ENCODE results near the gene OPN1MW.
A peak's percentile ranks its signal among the peaks of the same experiment; 100 is the strongest.
"Not testable (repeated sequence)": the region's sequence is repeated elsewhere in the genome, so short reads cannot be mapped to it uniquely, and the experiment has no call there.

OPN1MW gene

DNA sequence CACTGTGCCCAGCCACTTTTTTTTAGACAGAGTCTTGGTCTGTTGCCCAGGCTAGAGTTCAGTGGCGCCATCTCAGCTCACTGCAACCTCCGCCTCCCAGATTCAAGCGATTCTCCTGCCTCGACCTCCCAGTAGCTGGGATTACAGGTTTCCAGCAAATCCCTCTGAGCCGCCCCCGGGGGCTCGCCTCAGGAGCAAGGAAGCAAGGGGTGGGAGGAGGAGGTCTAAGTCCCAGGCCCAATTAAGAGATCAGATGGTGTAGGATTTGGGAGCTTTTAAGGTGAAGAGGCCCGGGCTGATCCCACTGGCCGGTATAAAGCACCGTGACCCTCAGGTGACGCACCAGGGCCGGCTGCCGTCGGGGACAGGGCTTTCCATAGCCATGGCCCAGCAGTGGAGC, at the start of gene OPN1MW:
Gene OPN1MW, plus strand, starts transcription at position 301 of the 400 bp plus-strand sequence. Its CDS starts 82 bp downstream, at position 383.
- H3K4me3 ChIP-seq (ENCODE audit: low read depth, low read length); DNase-seq (ENCODE audit: low read depth): not testable (repeated sequence)

DNA sequence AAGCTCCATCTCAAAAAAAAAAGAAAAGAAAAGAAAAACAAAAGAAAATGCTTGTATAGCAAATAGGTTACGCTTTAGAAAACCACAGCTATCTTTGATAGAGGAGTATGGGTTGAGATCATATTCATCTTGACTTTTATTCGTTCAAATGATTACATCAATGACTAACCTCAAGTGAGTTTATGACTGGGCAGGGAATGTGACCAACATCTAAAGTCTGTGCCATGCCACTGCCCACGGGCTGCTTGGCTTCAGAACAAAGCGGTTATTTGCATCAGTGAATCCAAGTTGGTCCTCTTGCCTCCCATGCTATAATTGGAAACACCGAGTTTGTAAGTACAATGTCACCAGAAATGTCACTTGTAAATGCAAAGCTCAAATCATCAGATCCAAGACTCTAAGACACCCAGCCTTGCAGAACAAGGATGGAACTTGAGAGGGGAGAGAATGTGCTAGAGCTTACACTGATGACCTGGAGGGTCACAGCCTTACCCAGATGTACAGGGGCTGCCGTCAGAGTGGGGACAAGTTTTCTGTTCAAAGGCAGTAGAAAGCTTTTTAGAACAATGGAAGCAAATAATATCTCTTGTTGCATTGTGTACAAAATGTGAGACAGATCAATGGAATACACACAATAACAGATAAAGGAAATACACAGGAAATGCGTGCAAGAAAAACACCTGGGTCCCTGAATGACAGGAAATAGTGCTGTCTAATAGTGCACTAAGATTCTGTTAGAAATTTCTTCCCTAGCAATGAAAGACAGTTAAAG, 46.8 kb upstream of the OPN1MW start:
- TF ChIP-seq, protein P1, sequence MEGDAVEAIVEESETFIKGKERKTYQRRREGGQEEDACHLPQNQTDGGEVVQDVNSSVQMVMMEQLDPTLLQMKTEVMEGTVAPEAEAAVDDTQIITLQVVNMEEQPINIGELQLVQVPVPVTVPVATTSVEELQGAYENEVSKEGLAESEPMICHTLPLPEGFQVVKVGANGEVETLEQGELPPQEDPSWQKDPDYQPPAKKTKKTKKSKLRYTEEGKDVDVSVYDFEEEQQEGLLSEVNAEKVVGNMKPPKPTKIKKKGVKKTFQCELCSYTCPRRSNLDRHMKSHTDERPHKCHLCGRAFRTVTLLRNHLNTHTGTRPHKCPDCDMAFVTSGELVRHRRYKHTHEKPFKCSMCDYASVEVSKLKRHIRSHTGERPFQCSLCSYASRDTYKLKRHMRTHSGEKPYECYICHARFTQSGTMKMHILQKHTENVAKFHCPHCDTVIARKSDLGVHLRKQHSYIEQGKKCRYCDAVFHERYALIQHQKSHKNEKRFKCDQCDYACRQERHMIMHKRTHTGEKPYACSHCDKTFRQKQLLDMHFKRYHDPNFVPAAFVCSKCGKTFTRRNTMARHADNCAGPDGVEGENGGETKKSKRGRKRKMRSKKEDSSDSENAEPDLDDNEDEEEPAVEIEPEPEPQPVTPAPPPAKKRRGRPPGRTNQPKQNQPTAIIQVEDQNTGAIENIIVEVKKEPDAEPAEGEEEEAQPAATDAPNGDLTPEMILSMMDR (IDR thresholded peaks at IDR 0.05; ENCODE audit: low read depth, low read length, missing control alignments), result no peak
- DNase-seq (ENCODE audit: low read depth), result no peak
- H3K4me3 ChIP-seq (ENCODE audit: low read depth, low read length), result no peak overlapping the region

GRCh38 chrX:154136627-154137161, 45.7 kb upstream of the OPN1MW start:
- no peak overlapping the region for H3K4me3 ChIP-seq (ENCODE audit: low read depth, low read length)
- no peak for DNase-seq (ENCODE audit: low read depth)
- TF ChIP-seq, protein P1 (IDR thresholded peaks at IDR 0.05; ENCODE audit: low read depth, low read length, missing control alignments), result peak; percentile 73

DNA sequence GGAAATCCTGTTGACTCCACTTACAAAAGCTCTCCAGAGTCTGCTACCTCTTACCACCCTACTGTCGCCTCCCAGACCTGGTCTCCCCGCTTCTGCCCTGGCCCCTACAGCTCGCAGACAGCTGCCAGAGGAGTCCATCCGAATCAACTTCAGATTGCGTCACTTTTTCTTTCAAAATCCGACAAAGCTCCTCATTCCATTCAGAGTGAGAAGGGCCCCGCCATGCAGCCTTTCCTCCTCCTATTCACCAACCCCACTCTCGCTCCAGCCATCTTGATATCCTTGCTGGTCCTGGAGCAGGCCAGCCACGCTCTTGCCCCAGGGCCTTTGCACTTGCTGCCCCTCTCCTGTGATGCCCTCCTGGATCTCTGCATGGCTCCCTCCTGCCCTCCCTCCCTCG, 43.5 kb upstream of the OPN1MW start:
- H3K4me3 ChIP-seq (ENCODE audit: low read depth, low read length), result no peak overlapping the region
- TF ChIP-seq, protein P1 (IDR thresholded peaks at IDR 0.05; ENCODE audit: low read depth, low read length, missing control alignments), result no peak
- no peak for DNase-seq (ENCODE audit: low read depth)

- no peak for DNase-seq (ENCODE audit: low read depth)
- no peak overlapping the region for H3K4me3 ChIP-seq (ENCODE audit: low read depth, low read length)
- TF ChIP-seq, protein P1 (IDR thresholded peaks at IDR 0.05; ENCODE audit: low read depth, low read length, missing control alignments), result no peak
These were observed 42.2 kb upstream of the OPN1MW start for GRCh38 chrX:154140206-154140605.

- no peak for DNase-seq (ENCODE audit: low read depth)
- TF ChIP-seq, protein P1 (IDR thresholded peaks at IDR 0.05; ENCODE audit: low read depth, low read length, missing control alignments), result no peak
- no peak overlapping the region for H3K4me3 ChIP-seq (ENCODE audit: low read depth, low read length)
These were observed 41.7 kb upstream of the OPN1MW start for GRCh38 chrX:154140742-154141141.

DNA sequence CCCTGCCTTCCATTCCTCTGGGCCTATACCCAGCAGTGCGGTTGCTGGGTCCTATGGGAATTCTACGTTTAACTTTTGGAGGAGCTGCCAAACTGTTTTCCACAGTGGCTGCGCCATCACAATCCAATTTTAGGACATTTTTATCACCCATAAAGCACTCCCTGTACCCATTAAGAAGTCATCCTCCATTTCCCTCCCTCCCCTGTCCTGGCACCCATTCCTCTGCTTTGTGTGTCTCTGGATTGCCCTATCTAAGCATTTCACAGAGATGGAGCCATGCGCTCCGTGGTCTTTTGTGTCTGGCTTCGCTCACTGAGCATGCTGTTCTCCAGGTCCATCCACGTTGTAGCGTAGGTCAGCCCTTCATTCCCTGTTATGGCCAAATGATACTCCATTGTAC, 40.0 kb upstream of the OPN1MW start:
- TF ChIP-seq, protein P1 (IDR thresholded peaks at IDR 0.05; ENCODE audit: low read depth, low read length, missing control alignments), result no peak
- no peak overlapping the region for H3K4me3 ChIP-seq (ENCODE audit: low read depth, low read length)
- no peak for DNase-seq (ENCODE audit: low read depth)

Data from GM12864 (cell line).